Brain pericyte (primary cell): Measurements from ENCODE around the gene CCND1.
A peak's percentile ranks its signal among the peaks of the same experiment; 100 is the strongest.
"Not testable (repeated sequence)": the region's sequence is repeated elsewhere in the genome, so short reads cannot be mapped to it uniquely, and the experiment has no call there.

Experiments used
- DNase-seq: peaks from one replicate; pipeline ENCODE4 v3.0.0-alpha.2; 2012; ENCODE audit warnings: low read depth, low spot score

Gene CCND1

DNA sequence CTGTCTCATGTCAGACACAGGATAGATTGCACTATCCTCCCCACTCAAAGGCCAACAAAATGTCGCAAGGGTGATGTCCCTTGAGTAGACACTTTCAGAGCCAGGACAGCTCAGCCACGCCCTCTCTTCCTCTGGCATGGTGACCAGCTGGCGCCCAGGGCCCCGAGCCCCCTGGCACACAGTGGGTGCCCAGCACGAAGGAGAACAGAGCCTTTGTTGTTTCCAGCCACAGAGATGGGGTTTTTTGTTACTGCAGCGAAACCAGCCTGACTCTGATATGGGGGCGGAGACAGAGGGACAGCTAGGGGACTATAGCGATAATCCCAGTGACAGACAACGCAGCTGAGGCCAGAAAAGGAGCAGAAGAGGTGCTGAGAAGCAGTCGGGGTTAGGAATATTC lies 23.3 kb upstream of the CCND1 start:
- no peak for DNase-seq

DNA sequence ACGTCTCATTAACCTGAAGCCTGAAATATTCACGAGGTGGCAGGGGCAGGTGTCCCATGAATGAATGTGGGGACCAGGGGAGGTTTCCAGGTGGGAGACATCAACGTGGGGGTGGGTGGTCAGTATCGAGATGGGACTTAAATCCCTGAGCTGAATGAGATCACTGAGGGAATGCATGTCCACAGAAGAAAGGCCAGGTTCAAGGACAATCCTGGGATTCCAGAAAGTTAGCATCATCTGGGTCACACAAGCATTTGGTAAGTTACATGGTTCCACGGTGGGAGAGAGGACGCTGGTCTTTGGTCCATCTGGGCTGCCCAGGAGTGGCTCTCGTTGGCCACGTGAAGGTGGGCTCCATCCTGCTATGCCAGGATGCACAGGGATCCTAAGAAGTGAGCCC lies 22.7 kb upstream of the CCND1 start:
- DNase-seq = no peak

GRCh38 chr11:69620683-69621290 lies 20.2 kb upstream of the CCND1 start:
- DNase-seq = no peak

DNA sequence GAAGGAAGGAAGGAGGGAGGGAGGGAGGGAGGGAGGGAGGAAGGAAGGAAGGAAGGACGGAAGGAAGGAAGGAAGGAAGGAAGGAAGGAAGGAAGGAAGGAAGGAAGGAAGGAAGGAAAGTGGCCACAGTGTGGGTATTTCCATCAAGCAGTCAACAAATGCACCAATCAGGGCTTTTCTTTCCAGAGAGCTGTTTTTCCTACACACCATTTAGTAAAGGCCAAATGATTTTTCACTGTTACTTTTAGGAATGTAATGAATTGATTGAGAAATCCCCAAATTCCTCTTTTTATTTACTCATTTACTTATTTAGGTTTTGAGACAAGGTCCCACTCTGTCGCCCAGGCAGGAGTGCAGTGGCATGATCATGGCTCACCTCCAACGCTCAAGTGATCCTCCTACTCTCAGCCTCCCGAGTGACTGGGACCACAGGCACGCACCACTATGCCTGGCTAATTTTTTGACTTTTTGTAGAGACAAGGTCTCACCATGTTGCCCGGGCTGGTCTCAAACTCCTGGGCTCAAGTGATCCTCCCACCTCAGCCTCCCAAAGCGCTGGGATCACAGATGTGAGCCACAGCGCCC lies 18.8 kb upstream of the CCND1 start:
- not testable (repeated sequence) for DNase-seq

DNA sequence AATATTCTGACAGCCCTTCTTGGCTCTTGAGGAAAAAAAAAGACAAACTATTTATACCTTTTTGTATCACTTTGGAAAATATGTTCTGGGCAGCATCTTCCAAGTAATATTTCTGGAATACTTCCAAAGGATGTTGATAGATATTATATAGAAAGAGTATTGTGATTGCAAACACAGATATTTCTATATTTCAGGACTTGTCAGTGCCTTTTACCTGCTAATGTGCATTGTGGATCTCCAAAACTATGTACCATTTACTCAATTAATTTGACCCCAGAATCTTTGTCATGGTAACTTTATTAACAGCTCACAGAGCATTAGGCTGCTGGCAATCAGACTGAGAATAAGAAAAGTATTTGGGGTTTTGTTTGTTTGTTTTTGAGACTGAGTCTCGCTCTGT lies 16.7 kb upstream of the CCND1 start:
- no peak for DNase-seq

DNA sequence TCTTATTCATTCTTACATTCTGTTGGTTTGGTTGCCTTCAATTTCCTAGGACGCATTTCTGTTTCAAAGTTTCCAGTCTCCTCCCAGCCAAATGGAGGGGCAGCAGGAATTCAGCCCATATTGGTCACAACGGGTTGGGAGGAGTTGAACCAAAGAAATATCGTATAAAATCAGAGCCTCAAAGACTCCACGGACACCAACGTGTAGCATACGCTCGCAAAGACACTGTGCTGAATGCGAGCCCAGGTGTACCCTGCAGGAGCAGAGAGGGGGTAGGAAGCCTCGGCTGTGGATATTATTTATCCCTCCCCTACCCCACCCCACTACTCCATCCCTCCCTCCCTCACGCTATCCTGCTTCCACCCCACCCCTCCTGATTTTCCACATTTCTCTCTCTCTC lies 15.5 kb upstream of the CCND1 start:
- DNase-seq = no peak

DNA sequence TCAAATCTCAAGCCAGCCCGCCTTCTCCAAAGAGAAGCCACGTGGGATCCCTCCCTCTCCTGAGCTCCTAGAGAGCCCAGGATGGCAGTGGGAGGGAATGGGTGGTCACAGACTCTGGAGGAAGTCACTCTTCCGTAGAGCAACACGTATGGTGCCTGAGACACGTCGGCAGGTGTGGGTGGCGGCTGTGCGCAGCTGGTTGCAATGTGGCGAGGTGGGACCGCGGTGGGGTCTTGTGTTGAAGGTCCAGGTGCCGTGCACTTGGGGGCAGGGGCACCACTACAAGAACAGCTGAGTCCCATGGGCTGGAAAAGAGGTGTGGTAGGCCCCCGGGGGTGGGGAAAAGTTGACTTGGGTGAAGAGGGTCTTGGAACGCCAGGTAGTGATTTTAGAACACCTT lies 13.4 kb upstream of the CCND1 start:
- no peak for DNase-seq

DNA sequence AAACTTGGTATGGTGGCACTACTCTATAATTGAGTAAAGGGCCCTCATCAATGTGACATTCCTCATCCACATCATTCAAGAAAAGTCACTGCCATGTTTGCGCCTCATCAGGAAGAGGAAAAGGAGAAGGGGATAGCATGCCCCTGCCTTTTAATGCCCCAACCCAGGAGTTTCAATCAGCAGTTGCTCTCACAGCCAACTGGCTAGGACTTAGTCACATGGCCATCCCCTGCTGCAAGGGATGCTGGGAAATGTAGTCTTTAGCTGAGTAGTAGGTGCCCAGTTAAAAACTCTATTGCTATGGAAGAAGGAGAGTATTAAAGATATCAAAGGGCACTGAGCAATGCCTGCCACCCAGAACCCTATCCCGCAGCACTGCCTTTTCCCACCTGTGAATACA lies 10.9 kb upstream of the CCND1 start:
- no peak for DNase-seq

GRCh38 chr11:69630424-69630823 lies 10.5 kb upstream of the CCND1 start:
- no peak for DNase-seq

DNA sequence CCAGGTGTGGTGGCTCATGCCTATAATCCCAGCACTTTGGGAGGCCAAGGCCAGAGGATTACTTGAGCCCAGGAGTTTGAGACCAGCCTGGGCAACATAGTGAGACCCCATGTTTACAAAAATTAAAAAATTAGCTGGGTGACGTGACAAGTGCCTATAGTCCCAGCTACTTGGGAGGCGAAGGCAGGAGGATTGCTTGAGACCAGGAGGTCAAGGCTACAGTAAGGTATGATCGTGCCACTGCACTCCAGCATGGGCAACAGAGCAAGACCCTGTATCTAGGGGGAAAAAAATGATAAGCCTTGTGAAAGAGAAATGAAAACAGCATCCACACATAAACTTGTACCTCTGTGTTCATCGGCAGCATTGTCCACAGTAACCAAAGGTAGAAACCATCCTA lies 8.1 kb upstream of the CCND1 start:
- DNase-seq = no peak

DNA sequence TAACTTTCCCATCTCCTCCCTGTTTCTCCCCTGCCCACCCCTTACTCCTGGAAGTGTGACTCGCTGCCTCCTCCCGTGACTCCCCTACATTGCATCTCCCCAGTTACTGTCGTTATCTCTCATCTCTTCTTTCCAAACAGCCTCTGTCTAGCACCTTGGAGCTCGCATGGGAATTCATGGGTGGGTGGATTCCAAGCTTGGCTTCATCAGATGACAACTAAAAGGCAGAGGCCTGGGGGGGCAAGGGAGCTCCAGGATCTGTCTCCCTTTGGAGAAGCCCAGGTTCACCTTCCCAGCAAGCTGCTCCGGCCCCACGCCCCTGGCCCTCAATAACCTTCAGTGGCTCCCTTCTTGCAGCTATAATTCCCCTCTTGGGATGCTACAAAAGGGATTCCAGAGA lies 6.9 kb upstream of the CCND1 start:
- DNase-seq = no peak

GRCh38 chr11:69634590-69634989 lies 6.4 kb upstream of the CCND1 start:
- no peak for DNase-seq

- DNase-seq = no peak
These were observed 5.8 kb upstream of the CCND1 start for GRCh38 chr11:69635195-69635594.

DNA sequence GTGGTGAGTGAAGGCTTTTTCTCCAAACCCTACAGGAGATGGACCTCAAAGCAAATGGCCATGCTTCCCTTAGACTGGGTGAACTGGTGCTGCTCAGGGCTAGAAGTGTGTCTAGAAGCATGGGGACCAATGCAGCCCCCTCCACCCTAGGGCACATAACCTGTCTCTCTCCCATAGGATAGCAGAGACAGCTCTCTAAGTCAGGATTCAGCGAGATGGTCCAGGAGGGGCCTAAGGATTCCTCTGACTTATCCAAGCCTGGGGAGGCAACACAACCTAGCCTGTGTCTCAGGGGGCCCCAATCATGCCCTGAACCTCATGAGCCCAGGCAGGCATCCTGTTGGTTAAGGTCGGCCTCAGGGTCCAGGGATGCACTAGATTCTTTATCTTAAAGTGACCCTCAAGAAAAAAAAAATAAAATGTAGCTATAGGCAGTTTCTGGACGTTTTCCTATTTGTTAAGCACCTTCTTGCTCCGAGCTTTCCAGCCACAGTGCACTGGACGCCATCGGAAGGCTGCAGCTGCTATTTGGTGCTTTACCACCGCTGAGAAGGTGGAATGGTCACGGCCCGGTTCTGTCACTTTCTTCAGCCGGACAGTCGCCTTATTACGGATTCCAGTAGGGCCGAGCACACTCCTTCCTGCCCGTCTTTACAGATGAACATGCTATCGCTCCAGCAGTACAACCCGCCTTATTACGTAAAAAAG lies 5.0 kb upstream of the CCND1 start:
- no peak for DNase-seq

GRCh38 chr11:69636512-69637197 lies 4.3 kb upstream of the CCND1 start:
- no peak for DNase-seq

GRCh38 chr11:69637198-69637940 lies 3.6 kb upstream of the CCND1 start:
- no peak for DNase-seq

- DNase-seq = no peak
These were observed 2.8 kb upstream of the CCND1 start for GRCh38 chr11:69637941-69638871.

- DNase-seq = peak; percentile 79
These were observed 1.8 kb upstream of the CCND1 start for GRCh38 chr11:69638941-69639681.

- DNase-seq = no peak
These were observed 1.1 kb upstream of the CCND1 start for GRCh38 chr11:69639831-69640230.
